OCI-LY1 (cell line): ENCODE results near the gene DYRK1B.

Source experiments
- CTCF ChIP-seq: fragments of 200-600 bp; sonication (generic), shearing (Covaris generic); IDR thresholded peaks from 2 replicates; pipeline ENCODE4 v1.5.1; 2017; ENCODE audit warnings: mild to moderate bottlenecking, antibody characterized with exemption, low read length, moderate library complexity, mixed read lengths
- EZH2 ChIP-seq: fragments of 200-600 bp; sonication (generic), shearing (Covaris generic); IDR thresholded peaks from 2 replicates; pipeline ENCODE4 v1.8.0; 2017; ENCODE audit warnings: borderline replicate concordance, mixed run types, mild to moderate bottlenecking, antibody characterized with exemption, low read length, moderate library complexity, mixed read lengths

GRCh38 chr19:39823686-39824085 lies 10.3 kb downstream of the DYRK1B start:
- TF ChIP-seq CTCF (no peak), EZH2 (no peak)
